GM03348 (cell line): ENCODE measurements around the gene DSCAM.

Experiments used
- DNase-seq: peaks from one replicate; pipeline ENCODE4 v3.0.0; 2012; ENCODE audit warnings: low spot score

The DSCAM gene

DNA sequence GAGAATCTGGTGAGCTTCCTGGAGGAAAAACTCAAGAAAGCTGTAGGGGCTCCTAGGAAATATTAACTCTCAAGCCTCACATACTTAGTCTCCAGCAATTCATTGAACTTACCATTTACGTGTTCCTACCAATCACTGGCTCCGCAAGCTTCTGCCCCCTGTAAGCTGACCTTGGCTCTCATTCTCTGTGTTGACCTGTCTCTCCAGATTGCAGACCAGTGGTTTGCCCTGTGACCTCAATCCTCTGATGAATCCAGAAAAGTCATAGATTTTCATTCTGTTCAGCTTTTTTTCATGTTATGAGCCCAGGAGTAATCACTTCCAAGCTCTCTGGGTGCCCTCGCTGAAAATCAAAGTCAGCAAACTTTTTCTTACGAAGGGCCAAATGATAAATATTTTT is 241.9 kb downstream of the DSCAM start:
- no peak for DNase-seq

DNA sequence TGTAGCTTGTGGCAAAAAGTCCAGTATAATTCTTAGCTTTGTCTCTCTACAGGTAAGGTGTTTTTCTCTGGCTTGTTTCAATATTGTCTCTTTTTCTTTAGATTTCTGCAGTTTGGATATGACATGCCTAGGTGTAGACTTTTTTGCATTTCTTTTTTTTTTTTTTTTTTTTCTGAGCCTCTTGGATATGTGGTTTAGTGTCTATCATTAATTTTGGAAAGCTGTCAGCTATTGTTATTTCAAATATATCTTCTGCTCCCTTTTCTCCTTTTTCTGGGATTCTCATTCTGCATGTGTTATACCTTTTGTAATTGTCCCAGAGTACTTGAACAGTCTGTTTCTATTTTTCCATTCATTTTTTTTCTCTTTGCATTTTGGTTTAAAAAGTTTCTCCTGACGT is 243.2 kb downstream of the DSCAM start:
- DNase-seq: no peak

- no peak for DNase-seq
These were observed 244.9 kb downstream of the DSCAM start for GRCh38 chr21:40602080-40602479.

- no peak for DNase-seq
These were observed 251.2 kb downstream of the DSCAM start for GRCh38 chr21:40595806-40596205.

DNA sequence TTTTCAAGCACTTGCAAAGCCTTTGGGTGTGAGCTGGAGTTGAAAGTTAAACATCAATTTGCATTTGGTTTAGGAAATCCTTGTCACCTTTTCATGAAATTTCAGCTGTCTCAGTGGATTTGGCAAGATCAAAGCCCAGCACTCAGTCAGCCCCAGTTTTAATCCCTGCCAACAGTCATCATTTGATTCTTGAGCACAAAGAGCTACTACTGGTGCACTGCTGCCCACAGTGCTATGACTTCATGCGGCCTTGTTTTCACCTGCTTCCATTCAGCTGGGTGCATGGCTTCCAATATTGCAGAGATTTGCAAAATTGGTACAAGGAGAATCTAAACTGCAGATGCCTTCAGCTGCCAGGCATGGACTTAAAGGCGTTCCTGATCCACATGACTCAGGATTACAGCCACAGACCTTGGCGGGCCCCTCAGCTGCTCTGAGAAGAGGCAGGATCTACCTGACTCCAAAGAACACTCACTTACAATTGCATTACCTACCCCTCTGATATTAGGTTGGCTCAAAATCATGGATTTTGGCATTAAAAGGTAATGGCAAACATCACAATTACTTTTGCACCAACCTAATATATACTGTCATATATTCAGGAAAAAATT is 259.1 kb downstream of the DSCAM start:
- no peak for DNase-seq

GRCh38 chr21:40586575-40586974 is 260.4 kb downstream of the DSCAM start:
- no peak for DNase-seq

DNA sequence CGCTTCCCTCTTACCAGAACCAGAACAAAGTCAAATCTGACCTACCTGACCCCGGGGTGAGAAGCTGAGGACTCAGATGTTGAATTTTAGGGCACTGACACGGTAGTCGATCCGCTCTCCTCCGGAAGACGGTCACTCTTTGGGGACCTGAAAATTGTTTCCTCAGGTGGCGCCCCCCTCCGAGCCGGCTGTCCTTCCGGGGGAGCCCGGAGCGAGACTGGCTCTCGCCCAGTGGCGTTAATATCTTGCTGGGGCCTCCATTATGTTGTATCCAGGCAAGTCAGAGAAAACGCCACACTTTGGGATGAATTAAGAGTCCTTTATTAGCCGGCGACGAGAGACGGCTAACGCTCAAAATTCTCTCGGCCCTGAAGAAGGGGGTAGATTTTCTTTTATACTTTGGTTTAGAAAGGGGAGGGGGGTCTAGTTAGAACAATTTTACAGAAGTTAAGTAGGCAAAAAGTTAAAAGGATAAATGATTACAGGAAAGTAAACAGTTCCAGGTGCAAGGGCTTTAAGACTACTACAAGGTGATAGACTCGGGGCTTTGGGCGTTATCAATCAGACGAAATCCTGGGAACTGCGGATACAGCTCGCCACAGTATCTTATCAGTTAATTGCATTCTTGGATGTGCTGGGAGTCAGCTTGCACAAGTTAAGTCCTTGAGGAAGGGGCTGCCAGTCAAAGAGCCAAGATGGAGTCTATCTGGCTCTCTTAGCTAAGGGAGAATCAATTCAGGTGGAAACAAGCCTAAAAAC is 269.5 kb downstream of the DSCAM start:
- no peak for DNase-seq

DNA sequence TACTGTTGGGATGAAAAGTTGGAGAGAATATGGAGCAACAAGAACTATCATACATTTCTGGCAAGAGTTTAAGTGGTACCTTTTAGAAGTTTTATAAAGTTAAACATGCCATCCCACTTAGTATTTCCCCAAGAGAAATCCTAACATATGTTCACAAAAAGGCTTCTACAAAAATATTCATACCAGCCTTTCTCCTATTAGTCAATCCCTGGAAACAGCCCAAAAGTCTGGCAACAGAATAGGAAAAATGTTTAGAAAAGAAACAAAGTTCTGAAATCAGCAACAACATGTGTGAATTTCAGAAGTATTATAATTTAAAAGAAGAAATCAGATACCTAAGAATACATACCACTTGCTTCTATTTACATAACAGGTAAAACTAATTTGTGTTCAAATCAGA is 271.0 kb downstream of the DSCAM start:
- DNase-seq: no peak

DNA sequence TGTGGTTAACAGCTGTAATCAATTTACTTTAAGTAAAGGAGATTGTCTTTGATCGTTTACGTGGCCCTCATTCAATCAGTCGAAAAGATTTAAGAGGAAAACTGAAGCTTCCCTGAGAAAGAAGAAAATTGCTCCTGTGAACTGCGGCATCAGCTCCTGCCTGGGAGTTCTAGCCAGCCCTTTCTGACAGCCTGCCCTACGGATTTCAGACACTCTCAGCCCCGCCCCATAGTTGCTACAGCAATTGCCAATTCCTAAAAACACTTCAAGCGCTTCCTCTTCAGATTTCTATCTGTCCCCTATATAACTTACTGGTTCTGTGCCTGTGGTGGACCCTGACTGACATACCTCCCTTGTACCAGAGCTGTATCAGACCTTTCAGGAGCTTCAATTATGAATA is 277.6 kb downstream of the DSCAM start:
- DNase-seq: no peak

DNA sequence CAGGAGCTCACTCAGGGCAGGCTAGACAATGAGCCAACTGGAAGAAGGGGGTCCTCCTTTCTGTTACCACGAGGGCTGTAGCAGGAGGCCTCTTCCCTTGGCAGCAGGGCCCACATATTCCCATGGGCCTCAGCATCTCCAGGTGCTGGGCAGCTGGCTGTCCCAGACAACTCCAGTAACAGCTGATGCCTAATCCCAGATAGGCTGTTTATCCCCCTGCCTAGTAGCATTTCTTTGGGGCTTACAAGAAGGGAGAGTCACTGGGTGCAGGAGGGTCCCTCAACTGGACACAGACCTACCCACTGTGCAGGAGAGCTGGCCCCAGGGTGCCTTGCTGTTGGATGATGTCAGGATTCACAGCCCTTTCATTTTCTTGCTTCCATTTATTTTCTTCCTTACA is 278.2 kb downstream of the DSCAM start:
- DNase-seq: no peak

DNA sequence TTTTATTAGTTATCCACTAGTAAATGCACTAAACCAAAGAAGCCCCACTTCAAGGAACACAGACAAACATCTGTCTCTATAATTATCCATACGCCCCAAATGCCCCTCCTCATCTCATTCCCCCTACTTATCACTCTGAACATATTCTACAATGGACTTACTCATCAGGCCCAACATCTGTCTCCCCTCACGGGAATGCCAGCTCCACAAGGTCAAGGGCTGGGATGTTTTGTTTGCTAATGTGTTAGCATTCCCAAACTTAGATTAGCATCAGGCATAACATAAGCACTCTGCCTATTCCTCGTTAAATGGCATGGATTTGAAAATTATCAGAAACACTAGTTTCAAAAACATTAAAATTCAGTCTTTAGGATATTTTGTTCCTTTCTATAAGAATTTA is 279.5 kb downstream of the DSCAM start:
- DNase-seq: no peak

- DNase-seq: no peak
These were observed 280.5 kb downstream of the DSCAM start for GRCh38 chr21:40566486-40566885.

DNA sequence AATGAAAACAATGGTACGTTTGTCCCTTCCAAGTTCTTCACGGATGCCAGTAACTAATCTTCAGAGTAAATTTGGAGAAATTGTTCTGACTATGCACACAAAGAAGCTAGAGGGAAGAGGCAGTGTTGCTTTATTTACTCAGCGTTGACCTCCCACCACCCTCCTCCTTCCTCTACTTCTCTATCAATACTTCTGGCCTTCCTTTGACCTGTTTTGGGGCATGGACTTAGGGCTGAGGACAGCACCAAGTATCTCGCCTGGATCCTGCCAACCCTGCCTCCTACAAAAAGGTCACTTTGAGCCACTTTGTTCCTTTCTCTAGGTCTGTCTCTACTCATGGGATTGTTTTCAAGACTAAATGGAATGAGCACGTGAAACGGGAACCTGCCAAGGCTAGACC is 282.6 kb downstream of the DSCAM start:
- no peak for DNase-seq

DNA sequence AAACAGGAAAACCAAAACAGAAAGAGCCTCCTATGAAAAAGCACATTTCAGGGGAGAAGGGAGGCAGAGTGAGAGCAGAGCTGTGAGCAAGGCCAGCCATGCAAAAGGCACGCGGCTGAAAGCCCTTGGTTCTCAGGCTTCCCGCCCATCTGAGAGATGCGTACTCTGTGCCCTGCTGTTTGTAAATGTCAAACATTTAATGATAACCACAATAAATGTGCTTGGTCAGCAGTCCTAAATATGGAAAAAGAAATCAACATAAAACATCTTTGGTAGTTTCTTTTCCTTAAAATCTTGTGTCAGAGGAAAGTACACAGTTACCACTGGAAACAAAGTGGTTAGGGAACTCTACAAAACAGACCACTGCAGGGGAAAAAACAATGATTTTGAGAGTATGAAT is 283.1 kb downstream of the DSCAM start:
- DNase-seq: no peak

GRCh38 chr21:40562242-40563002 is 284.5 kb downstream of the DSCAM start:
- DNase-seq: no peak

- no peak for DNase-seq
These were observed 290.5 kb downstream of the DSCAM start for GRCh38 chr21:40556442-40556968.

DNA sequence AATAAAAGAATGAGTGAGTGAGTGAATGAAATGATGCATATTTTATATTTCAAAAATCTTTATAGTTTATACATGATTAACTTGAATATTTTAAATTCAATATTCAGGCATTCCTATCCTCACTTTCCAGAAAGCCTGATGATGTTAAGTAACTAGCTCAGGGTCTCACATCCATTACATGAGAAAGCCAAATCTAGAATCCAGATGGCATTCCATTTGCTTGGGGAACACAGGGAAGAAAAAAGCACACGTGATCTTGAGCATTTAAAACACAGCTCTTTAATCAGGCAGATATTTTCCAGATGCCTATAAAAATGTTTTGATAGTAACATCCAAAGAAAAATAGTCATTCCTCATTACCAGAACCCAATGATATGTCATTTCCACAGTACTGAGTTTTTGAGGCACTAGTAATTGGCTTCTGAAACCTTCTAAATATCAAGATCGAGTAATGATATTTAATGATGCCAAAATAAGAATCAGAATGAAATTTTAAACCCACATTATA is 291.9 kb downstream of the DSCAM start:
- no peak for DNase-seq

- no peak for DNase-seq
These were observed 293.2 kb downstream of the DSCAM start for GRCh38 chr21:40553781-40554180.

DNA sequence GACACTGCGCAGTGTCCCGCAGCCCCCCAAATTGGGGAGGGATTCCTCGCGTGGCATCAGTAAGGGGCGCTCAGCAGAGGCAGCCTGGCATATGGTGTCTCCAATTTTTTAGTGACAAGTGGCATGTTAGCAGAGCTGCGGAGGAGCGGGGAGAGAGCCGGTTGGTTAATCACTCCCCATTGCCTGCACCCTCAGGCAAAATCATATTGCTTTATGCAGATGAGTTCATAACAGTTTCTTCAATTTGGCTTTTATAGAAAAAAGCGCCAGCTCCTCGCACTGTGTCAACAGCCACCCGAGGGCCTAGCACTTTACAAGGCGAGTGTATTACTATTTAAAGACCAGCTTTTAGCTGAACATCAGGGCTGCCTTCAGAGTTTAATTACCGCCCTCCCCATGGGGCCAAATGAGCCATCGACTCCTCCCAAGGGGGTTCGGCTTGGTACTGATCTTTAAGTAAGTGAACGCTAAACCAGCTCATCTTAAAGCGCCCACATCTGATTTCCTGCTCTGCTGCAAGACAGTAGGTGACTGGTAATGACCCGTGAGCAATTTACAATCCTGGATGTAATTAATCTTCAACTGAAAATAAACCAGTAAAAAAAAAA is 298.9 kb downstream of the DSCAM start:
- DNase-seq: no peak

DNA sequence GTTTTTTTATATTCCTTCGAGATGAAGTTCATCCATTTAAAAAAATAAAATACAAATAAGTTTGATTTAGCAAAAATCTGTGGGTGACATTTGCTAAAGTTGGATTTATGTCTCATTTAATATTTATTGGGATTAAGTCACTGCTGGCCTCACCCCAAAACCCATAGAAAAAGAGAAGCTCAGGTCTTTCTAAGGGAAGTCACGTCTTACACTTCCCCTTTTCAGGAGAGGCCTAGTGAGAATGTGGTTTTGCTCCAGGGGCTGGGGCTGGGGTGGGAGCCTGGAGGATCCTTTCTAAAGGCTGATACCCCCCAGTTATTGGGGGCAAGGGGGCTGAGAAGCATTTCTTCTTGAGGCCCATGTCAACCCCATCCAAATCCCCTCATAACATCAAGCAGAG is 300.3 kb downstream of the DSCAM start:
- no peak for DNase-seq

DNA sequence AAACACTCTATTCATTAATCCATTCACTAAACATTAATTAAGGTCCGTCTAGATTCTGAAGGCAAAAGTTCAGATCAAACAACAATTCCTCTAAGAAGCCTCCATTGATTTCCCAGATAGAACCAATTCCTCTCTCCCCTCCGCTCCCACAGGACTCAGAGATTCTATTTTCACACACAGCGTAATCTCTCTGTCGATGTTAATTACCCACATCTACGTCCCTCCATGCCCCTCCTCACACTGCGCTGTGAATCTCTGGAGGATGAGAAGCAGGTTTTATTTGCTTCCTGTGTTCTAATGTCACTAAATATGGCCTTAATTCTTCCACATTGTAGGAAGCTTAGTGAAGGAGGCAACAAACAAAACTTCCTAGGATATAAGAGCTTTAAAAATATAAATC is 306.7 kb downstream of the DSCAM start:
- DNase-seq: no peak

- no peak for DNase-seq
These were observed 312.1 kb downstream of the DSCAM start for GRCh38 chr21:40534886-40535285.
